B cell (primary cell): Measurements from ENCODE around the gene LRAT. TPM values are rescaled to one million over a fixed set of nuclear protein-coding genes. Genes with fewer than 3 reads are reported as not detected.

Experiments used
- ATAC-seq: fragments of 200-7000 bp; cut with Tn5 transposase; one replicate; pipeline ENCODE4 v1.10.0; 2021; ENCODE audit warnings: low read depth, mild to moderate bottlenecking, moderate number of reproducible peaks, moderate library complexity
- CTCF ChIA-PET: fragments of 350-600 bp; sonication (Branson Sonifier 250); formaldehyde crosslinking; loops from one replicate; lab custom pipeline; 2021; ENCODE audit warnings: antibody characterized with exemption, inconsistent platforms; lab: Charles Lee
- POLR2A ChIA-PET: fragments of 350-600 bp; sonication (Branson Sonifier 250); formaldehyde crosslinking; loops from one replicate; lab custom pipeline; 2021; ENCODE audit warnings: antibody characterized with exemption; lab: Charles Lee
- DNase-seq: peaks from one replicate; pipeline ENCODE4 v3.0.0; 2013
- H2AFZ ChIP-seq: 2 replicates; pipeline ENCODE4 v1.6.1; 2012; ENCODE audit warnings: mild to moderate bottlenecking, low read depth, low read length; ENCODE audit not compliant: insufficient read depth, poor library complexity, severe bottlenecking
- H3K27ac ChIP-seq, 2 donors: 1 replicate in 1 of 2; 2 replicates in 1 of 2; pipeline ENCODE4 v1.5.1; 2012 to 2013; ENCODE audit warnings: low read length in 2 of 2, mild to moderate bottlenecking in 2 of 2, moderate library complexity in 1 of 2
- H3K27me3 ChIP-seq, 4 experiments: fragments of 200-600 bp in 1 of 4; sonication (generic) in 1 of 4; replicated peaks in 1 of 4; 1 replicate in 2 of 4; 2 replicates in 2 of 4; pipeline versions ENCODE4 v1.6.1 to v1.7.0; 2013 to 2016; ENCODE audit warnings: low read length in 3 of 4, mild to moderate bottlenecking in 2 of 4, mixed read lengths in 1 of 4, moderate library complexity in 1 of 4; ENCODE audit not compliant: insufficient read depth in 4 of 4, control insufficient read depth in 3 of 4; ENCODE audit errors: control extremely low read depth in 1 of 4
- H3K36me3 ChIP-seq, 2 experiments: replicated peaks in 1 of 2; 1 replicate in 1 of 2; 2 replicates in 1 of 2; pipeline versions ENCODE4 v1.6.1 to v1.7.1; 2013; ENCODE audit warnings: low read length in 1 of 2; ENCODE audit not compliant: insufficient read depth in 2 of 2, control insufficient read depth in 1 of 2; ENCODE audit errors: control extremely low read depth in 1 of 2, extremely low read depth in 1 of 2
- H3K4me1 ChIP-seq, 2 donors: fragments of 200-600 bp in 1 of 2; sonication (generic) in 1 of 2; 1 replicate in 1 of 2; 2 replicates in 1 of 2; pipeline versions ENCODE4 v1.5.1 to v1.6.1; 2013 to 2017; ENCODE audit warnings: low read length in 2 of 2; ENCODE audit not compliant: control insufficient read depth in 2 of 2, insufficient read depth in 2 of 2
- H3K4me2 ChIP-seq: replicated peaks from 2 replicates; pipeline ENCODE3; 2012; ENCODE audit warnings: mild to moderate bottlenecking, low read depth, low read length; ENCODE audit not compliant: poor library complexity, severe bottlenecking
- H3K4me3 ChIP-seq, 5 experiments: fragments of 200-600 bp in 1 of 5; sonication (generic) in 1 of 5; 1 replicate in 3 of 5; 2 replicates in 2 of 5; pipeline versions ENCODE4 v1.5.1 to v1.7.0; 2011 to 2016; ENCODE audit warnings: low read length in 4 of 5, mild to moderate bottlenecking in 4 of 5, low read depth in 2 of 5, control low read depth in 1 of 5, moderate library complexity in 1 of 5; ENCODE audit not compliant: insufficient read depth in 1 of 5; ENCODE audit errors: control extremely low read depth in 1 of 5, extremely low read depth in 1 of 5
- H3K79me2 ChIP-seq: fragments of 200-600 bp; sonication (generic); one replicate; pipeline ENCODE4 v1.6.0; 2016; ENCODE audit warnings: low read length; ENCODE audit not compliant: control insufficient read depth, insufficient read depth
- H3K9ac ChIP-seq: fragments of 200-600 bp; sonication (generic); 2 replicates; pipeline ENCODE4 v1.6.1; 2017; ENCODE audit warnings: mild to moderate bottlenecking, low read length, moderate library complexity
- H3K9me3 ChIP-seq, 3 donors: one replicate each; pipeline versions ENCODE4 v1.6.1 to v1.7.1; 2013; ENCODE audit warnings: low read length in 2 of 3; ENCODE audit not compliant: control insufficient read depth in 2 of 3, insufficient read depth in 1 of 3; ENCODE audit errors: control extremely low read depth in 1 of 3
- H4K20me1 ChIP-seq: 2 replicates; pipeline ENCODE4 v1.6.0; 2012; ENCODE audit warnings: mild to moderate bottlenecking, low read length; ENCODE audit not compliant: insufficient read depth, control insufficient read depth, poor library complexity, severe bottlenecking
- H3K27ac Mint-ChIP-seq: one replicate; pipeline ENCODE4 v1.8.0; 2021; ENCODE audit warnings: mixed read lengths
- H3K27me3 Mint-ChIP-seq: one replicate; pipeline ENCODE4 v1.8.0; 2021; ENCODE audit warnings: mixed read lengths
- H3K4me1 Mint-ChIP-seq: one replicate; pipeline ENCODE4 v1.8.0; 2021; ENCODE audit warnings: mixed read lengths
- H3K4me3 Mint-ChIP-seq: one replicate; pipeline ENCODE4 v1.8.0; 2021; ENCODE audit warnings: mixed read lengths
- H3K9me3 Mint-ChIP-seq: one replicate; pipeline ENCODE4 v1.8.0; 2022; ENCODE audit warnings: mixed read lengths; ENCODE audit not compliant: insufficient read depth
- CTCF ChIP-seq: fragments of 200-600 bp; IDR thresholded peaks from one replicate; pipeline ENCODE4 v1.8.0; 2022; ENCODE audit warnings: antibody characterized with exemption, mild to moderate bottlenecking
- EZH2 ChIP-seq: IDR thresholded peaks from 2 replicates; pipeline ENCODE4 v1.6.1; 2012; ENCODE audit warnings: borderline replicate concordance, low read depth, mild to moderate bottlenecking, moderate library complexity, low read length; ENCODE audit not compliant: insufficient read depth, poor library complexity, severe bottlenecking
- WGBS: methylation state at CpG from one replicate; pipeline ENCODE4 v1.1.5; 2013; ENCODE audit warnings: missing lambda C conversion rate; ENCODE audit not compliant: insufficient coverage; 5-methylcytosine and 5-hydroxymethylcytosine counted together
- intact Hi-C: fragments of 100-400 bp; cut with micrococcal nuclease; formaldehyde crosslinking; loops from one replicate; pipeline ENCODE4 v1.10.0; 2022
- polyA plus RNA-seq: library from polyadenylated mRNA; depleted of rRNA; stranded (reverse); fragments of >200 nt; gene quantifications from 2 replicates; pipeline ENCODE4 v1.2.3, GENCODE V29; 2012
- total RNA-seq, 2 donors: library from RNA; stranded (reverse); fragments of 120-200 nt in 1 of 2; gene quantifications; 1 replicate in 1 of 2; 2 replicates in 1 of 2; pipeline versions ENCODE4 v1.2.3 to v1.2.4, GENCODE V29; 2013 to 2022

The LRAT gene
- total and polyA plus RNA-seq, 2 donors (not counting 1 experiment from before 2014, with no cell fraction given) = not detected

DNA sequence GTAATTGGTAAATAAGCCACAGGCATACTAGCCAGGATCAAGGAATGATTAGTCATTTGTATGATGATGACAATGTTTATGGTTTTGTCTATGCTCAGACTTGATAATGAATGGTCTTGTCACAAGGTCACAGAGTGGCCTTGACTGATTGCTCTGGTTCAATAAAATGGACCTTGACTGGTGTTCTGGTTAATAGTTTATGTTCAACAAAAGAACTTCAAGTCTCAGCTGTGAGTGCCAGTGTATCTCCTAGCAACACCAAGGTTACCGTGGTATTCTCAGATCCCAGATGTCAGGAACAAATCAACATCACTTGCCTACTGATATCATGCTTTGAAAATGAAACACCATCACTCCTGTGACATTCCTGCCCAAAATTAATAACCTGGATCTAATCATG, 16.3 kb upstream of the LRAT start:
- Histone ChIP-seq H3K4me3 (no peak overlapping the region), H3K4me2 (no peak overlapping the region), H4K20me1 (no peaks in the 10 kb centered on the region), H3K9me3 (no peaks in the 10 kb centered on the region), H3K27ac (no peak overlapping the region), H3K27me3 (no peaks in the 10 kb centered on the region), H3K36me3 (no peaks in the 10 kb centered on the region), H2AFZ (no peak overlapping the region), H3K4me1 (no peaks in the 10 kb centered on the region), H3K79me2 (no peaks in the 10 kb centered on the region), H3K9ac (no peak overlapping the region)
- DNase-seq = no peak
- peaks cover 7% of the 10 kb centered on the region for H3K27me3 Mint-ChIP-seq
- no peak for ATAC-seq
- TF ChIP-seq CTCF (no peak), EZH2 (no peak)
- WGBS = no CpG with 5 or more reads among the region's 1 CpG
- ChIA-PET POLR2A (no interaction called here), CTCF (no interaction called here)
- intact Hi-C loops = no loop called here
- no peaks in the 10 kb centered on the region for H3K4me1 Mint-ChIP-seq
- no peaks in the 10 kb centered on the region for H3K9me3 Mint-ChIP-seq
- no peak overlapping the region for H3K27ac Mint-ChIP-seq
- H3K4me3 Mint-ChIP-seq = no peak overlapping the region

- no peak for DNase-seq
- H3K4me2 ChIP-seq = no peak overlapping the region
- H3K27ac ChIP-seq = no peak overlapping the region
- peaks cover 0 to 6% (median 3%) of the 10 kb centered on the region in 4 experiments for H3K27me3 ChIP-seq
- ChIA-PET CTCF (no interaction called here), POLR2A (no interaction called here)
- intact Hi-C loops = no loop called here
- no peak overlapping the region for H2AFZ ChIP-seq
- Mint-ChIP-seq H3K9me3 (no peaks in the 10 kb centered on the region), H3K4me3 (no peak overlapping the region), H3K4me1 (no peaks in the 10 kb centered on the region), H3K27me3 (peaks cover 25% of the 10 kb centered on the region), H3K27ac (no peak overlapping the region)
- H3K4me3 ChIP-seq = no peak overlapping the region
- H3K9me3 ChIP-seq = no peaks in the 10 kb centered on the region
- ATAC-seq = no peak
- no peak overlapping the region for H3K9ac ChIP-seq
- H3K36me3 ChIP-seq = no peaks in the 10 kb centered on the region
- no peaks in the 10 kb centered on the region for H3K4me1 ChIP-seq
- TF ChIP-seq CTCF (no peak), EZH2 (no peak)
- H3K79me2 ChIP-seq = no peaks in the 10 kb centered on the region
- H4K20me1 ChIP-seq = no peaks in the 10 kb centered on the region
Measured at GRCh38 chr4:154731756-154732155, 12.0 kb upstream of the LRAT start.
